GM18520 (cell line): ENCODE measurements around the gene JAKMIP1.

ENCODE experiments used
- ATAC-seq: cut with Tn5 transposase; IDR thresholded peaks from one replicate; pipeline ENCODE4 v1.9.1; 2021; ENCODE audit not compliant: unreplicated experiment

The JAKMIP1 gene

GRCh38 chr4:6204871-6205566, 4.7 kb upstream of the JAKMIP1 start:
- ATAC-seq = no peak

- ATAC-seq = no peak
These were observed 3.7 kb upstream of the JAKMIP1 start for GRCh38 chr4:6204098-6204497.

DNA sequence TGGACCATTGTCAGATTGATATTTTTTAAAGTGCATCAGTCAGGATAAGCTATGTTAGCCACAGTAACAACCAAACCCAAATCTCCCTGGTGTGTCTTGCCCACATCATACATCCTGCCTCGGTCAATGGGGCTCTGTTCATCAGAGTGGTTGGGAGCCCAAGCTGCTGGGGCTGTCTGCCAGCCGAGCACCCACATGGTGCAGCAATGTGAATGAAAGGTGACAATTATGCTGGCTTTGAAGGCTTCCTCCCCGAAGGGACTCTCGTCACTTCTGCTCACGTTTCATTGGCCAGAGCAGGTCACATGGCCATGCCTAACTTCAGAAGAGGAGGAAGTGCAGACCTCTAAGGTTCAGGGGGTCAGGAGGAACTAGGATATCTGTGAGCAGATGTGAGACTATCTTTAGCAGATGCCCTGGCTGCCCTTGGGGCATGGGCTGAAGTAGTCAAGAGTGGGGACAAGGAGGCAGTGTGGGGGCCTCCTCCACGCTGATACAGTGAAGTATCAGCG, 1.3 kb upstream of the JAKMIP1 start:
- ATAC-seq = no peak

GRCh38 chr4:6200922-6201362, 593 bp upstream of the JAKMIP1 start:
- ATAC-seq = no peak

DNA sequence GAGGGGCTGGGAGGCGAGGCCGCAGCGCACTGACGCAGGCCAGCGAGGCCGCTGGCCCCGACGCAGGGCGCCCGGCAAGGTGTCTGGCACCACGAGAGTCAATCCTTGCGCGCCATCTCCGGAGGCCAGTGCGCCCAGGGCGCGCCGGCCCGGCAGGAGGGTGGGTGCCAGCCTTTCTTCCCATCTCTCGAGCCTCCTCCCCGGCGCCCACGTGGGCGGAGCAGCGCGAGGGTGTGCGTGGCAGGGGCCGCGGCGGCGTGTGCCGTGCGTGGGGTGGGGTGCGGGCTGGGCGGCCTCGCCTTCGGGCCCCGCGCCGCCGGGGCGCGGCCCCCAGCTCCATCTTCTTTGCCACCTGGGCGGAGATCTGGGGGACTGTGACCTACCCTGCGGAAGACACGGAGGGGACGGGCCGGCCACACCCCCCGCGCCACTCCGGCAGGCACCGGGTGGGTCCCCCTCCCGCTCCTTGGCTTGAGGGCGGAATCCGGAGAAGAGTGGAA, 877 bp downstream of the JAKMIP1 start:
- ATAC-seq = no peak

GRCh38 chr4:6198768-6199421, 1.5 kb downstream of the JAKMIP1 start:
- no peak for ATAC-seq

GRCh38 chr4:6198278-6198677, 2.1 kb downstream of the JAKMIP1 start:
- ATAC-seq = no peak

GRCh38 chr4:6197433-6198174, 2.7 kb downstream of the JAKMIP1 start:
- no peak for ATAC-seq

- ATAC-seq = no peak
These were observed 3.5 kb downstream of the JAKMIP1 start for GRCh38 chr4:6196871-6197270.

DNA sequence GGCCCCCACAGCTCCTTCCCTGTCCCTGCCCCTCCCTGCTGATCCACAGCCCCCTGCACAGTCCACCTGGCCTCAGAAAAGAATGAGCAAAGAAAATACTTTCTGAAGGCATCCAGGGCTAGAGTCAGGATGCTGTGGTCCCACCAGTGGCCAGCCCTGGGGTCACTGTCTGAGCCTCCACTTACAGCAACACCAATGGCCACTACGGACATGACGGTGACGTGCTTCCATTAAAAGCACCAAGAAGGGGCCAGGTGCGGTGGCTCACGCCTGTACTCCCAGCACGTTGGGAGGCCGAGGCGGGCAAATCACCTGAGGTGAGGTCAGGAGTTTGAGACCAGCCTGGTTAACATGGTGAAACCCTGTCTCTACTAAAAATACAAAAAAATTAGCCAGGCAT, 4.0 kb downstream of the JAKMIP1 start:
- ATAC-seq = no peak

DNA sequence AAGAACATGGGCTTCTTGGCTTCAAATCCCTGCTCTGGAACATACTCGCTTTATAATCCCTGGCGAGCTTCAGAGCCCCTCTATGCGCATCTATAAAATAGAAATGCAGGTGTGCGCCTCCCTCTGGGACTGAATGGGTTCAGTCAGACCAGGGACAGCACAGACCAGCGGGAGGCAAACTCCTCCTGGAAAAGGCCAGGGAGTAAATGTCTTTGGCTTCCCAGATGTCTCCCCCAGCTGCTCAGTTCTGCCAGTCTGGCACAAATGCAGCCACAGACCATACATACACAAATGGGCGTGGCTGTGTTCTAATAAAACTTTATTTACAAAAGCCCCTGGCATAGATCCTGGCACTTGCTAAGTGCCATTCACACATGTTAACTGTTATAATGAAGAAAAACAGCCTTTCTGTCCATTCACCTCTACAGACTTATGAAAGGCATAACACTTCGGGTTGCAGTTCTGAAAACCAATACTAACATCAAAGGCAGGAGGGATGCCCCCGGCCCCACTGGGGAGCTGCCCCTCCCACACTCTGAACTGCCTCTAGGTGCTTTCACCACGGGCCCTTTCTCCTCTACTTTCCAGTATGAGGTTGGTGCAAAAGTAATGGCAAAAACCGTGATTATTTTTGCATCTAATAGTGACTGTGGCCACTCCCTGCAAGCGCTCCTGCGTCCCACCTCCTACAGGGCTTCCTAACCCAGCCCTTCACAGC, 4.6 kb downstream of the JAKMIP1 start:
- ATAC-seq = no peak

DNA sequence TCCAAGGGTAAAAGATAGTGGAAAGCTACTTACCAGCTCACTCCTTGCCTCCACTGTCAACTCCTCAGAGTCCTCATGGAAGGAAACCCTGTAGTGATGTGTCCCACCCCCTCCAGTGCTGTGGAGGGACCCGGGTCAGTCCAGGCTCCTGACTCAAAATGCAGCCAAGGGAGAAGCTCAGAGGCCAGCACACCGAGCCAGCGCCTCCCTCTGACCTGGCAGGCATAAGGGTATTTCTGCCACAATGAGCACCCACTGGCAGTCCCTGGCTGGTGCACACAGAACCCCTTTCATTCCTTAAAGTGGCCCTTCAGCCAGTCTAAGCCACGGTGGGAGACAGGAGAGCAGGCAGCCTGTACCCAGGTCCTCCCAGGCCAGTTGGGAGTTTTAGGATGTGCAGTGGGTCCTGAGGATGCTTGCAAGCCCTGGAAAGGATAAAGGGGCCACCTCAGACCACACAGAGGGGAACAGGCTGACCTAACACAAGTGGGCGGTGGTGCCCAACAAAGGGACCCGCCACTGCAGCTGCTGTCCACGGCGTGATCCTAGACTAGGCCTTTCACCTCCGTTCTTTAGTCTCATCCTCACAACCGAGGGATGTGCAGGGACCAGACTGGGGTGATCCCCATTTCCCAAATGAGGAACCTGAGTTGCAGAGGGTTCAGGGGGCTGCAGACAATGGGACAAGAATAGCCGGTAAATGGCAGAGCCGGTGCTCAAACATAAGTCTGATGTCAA, 5.7 kb downstream of the JAKMIP1 start:
- no peak for ATAC-seq

DNA sequence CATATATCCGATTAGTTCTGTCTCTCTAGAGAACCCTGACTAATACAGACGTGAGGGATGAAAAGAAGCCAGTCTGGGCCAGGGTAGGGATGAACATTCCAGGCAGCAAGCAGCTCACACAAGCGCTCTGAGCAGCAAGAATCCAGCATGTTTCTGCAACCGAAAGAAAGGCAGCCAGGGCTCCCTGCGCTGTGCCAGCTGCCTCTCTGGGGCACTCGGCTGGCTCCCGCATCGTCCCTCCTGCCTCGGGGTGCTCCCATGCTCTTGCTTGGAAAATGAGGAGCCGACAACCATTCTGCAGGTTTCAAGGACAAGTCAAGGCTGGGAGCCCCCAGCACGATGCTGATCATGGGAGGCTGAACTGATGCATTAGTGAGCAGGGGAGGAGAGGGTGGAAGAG, 7.0 kb downstream of the JAKMIP1 start:
- ATAC-seq = no peak

GRCh38 chr4:6192245-6192644, 8.1 kb downstream of the JAKMIP1 start:
- no peak for ATAC-seq

DNA sequence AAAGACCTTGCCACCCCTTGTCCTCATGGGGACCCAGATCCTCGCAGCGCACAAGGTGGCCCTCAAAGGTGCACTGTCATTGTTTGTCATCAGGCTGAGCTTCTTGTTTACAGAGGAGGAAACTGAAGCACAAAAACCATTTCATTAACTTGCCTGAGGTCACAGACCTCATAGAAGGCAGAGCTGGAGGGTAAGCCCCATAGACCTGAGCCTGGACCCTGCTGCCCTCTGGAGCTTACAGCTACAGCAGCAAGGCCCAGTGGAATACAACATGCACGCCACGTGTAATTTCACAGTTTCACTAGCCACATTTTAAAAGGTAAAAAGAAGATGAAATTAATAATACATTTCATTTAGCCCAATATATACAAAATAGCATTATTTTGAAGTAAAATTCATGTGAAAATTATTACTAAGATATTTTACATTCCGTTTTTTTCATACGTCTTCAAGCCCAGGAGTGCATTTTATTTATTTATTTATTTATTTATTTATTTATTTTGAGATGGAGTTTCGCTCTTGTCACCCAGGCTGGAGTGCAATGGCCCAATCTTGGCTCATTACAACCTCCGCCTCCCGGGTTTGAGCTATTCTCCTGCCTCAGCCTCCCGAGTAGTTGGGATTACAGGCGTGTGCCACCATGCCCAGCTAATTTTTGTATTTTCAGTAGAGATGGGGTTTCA, 8.8 kb downstream of the JAKMIP1 start:
- ATAC-seq = no peak

GRCh38 chr4:6190486-6190885, 9.9 kb downstream of the JAKMIP1 start:
- ATAC-seq = no peak

GRCh38 chr4:6189511-6189910, 10.8 kb downstream of the JAKMIP1 start:
- no peak for ATAC-seq

GRCh38 chr4:6188687-6189305, 11.6 kb downstream of the JAKMIP1 start:
- no peak for ATAC-seq

- ATAC-seq = no peak
These were observed 16.2 kb downstream of the JAKMIP1 start for GRCh38 chr4:6184169-6184568.
